Femur (tissue), 1 donor: Measurements from ENCODE around the gene BBS4.
"Not testable (repeated sequence)": the region's sequence is repeated elsewhere in the genome, so short reads cannot be mapped to it uniquely, and the experiment has no call there.

Source experiments
- DNase-seq: peaks from one replicate; pipeline ENCODE4 v3.0.0-alpha.2; 2017

Gene BBS4

GRCh38 chr15:72685925-72686794, at the start of gene BBS4, which contains the start of gene HIGD2B:
BBS4 (plus strand) TSS chr15:72686207; CDS start chr15:72686228, 21 bp downstream.
HIGD2B (minus strand) TSS chr15:72686182; CDS start chr15:72676374, 9,808 bp downstream.
- DNase-seq = peak; percentile 95

- DNase-seq = peak; percentile 91
Observed at GRCh38 chr15:72636519-72637282, 49.3 kb upstream of the BBS4 start.

GRCh38 chr15:72639759-72640483, 46.1 kb upstream of the BBS4 start:
- DNase-seq = not testable (repeated sequence)

- DNase-seq = not testable (repeated sequence)
Observed at GRCh38 chr15:72642271-72642670, 43.7 kb upstream of the BBS4 start.

- not testable (repeated sequence) for DNase-seq
Observed at GRCh38 chr15:72648631-72649253, 37.3 kb upstream of the BBS4 start.

- DNase-seq = not testable (repeated sequence)
Observed at GRCh38 chr15:72654397-72654796, 31.6 kb upstream of the BBS4 start, which contains the start of gene GOLGA6B. GOLGA6B (plus strand) TSS chr15:72654697; CDS start chr15:72654738, 41 bp downstream.

- DNase-seq = not testable (repeated sequence)
Observed at GRCh38 chr15:72656014-72656413, 30.0 kb upstream of the BBS4 start.

- not testable (repeated sequence) for DNase-seq
Observed at GRCh38 chr15:72661081-72661480, 24.9 kb upstream of the BBS4 start.

GRCh38 chr15:72663931-72664330, 22.1 kb upstream of the BBS4 start:
- DNase-seq = not testable (repeated sequence)

GRCh38 chr15:72665706-72666105, 20.3 kb upstream of the BBS4 start:
- not testable (repeated sequence) for DNase-seq

- DNase-seq = not testable (repeated sequence)
Observed at GRCh38 chr15:72669803-72670202, 16.2 kb upstream of the BBS4 start.

GRCh38 chr15:72670656-72671352, 15.2 kb upstream of the BBS4 start:
- DNase-seq = peak; percentile 69

- no peak for DNase-seq
Observed at GRCh38 chr15:72671525-72671924, 14.5 kb upstream of the BBS4 start.

GRCh38 chr15:72676838-72677237, 9.2 kb upstream of the BBS4 start:
- DNase-seq = no peak

GRCh38 chr15:72680931-72681330, 5.1 kb upstream of the BBS4 start:
- no peak for DNase-seq

- no peak for DNase-seq
Observed at GRCh38 chr15:72682772-72683171, 3.2 kb upstream of the BBS4 start.

- DNase-seq = no peak
Observed at GRCh38 chr15:72685301-72685924, 594 bp upstream of the BBS4 start.

- no peak for DNase-seq
Observed at GRCh38 chr15:72688697-72689096, 2.7 kb downstream of the BBS4 start.

- DNase-seq = no peak
Observed at GRCh38 chr15:72690938-72691337, 4.9 kb downstream of the BBS4 start.

GRCh38 chr15:72698938-72699337, 12.9 kb downstream of the BBS4 start:
- no peak for DNase-seq

- DNase-seq = no peak
Observed at GRCh38 chr15:72700076-72700475, 14.1 kb downstream of the BBS4 start.
